Measurements from ENCODE around the gene OXER1.

DNA sequence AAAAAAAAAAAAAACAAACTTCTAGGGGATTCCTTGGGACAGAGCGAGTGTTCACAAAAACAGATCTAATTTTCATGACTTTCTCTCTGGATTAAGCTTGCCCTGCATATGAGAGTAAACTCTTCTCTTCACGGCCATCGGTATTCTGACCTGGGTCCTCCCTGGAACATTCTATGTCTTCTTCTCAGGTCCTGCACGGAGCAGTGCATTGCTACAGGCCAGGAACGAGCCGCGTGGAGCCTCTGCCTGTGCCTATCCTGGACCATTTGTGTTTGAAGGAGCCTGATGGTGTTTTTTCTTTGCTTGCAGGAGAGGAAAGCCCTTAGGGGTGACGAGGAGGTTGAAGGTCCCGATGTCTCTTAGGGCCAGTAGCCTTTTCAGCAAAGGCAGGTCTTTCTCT lies 1.8 kb upstream of the OXER1 start:
- no peak for TF ChIP-seq POLR2AphosphoS5 (IDR thresholded peaks at IDR 0.05)
- no peak for TF ChIP-seq EP300 (IDR thresholded peaks at IDR 0.05)
- TF ChIP-seq, protein P1, sequence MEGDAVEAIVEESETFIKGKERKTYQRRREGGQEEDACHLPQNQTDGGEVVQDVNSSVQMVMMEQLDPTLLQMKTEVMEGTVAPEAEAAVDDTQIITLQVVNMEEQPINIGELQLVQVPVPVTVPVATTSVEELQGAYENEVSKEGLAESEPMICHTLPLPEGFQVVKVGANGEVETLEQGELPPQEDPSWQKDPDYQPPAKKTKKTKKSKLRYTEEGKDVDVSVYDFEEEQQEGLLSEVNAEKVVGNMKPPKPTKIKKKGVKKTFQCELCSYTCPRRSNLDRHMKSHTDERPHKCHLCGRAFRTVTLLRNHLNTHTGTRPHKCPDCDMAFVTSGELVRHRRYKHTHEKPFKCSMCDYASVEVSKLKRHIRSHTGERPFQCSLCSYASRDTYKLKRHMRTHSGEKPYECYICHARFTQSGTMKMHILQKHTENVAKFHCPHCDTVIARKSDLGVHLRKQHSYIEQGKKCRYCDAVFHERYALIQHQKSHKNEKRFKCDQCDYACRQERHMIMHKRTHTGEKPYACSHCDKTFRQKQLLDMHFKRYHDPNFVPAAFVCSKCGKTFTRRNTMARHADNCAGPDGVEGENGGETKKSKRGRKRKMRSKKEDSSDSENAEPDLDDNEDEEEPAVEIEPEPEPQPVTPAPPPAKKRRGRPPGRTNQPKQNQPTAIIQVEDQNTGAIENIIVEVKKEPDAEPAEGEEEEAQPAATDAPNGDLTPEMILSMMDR (IDR thresholded peaks at IDR 0.05) = no peak
